HepG2 (cell line): ENCODE data around the gene ZNF500.

ENCODE experiments used
- BHLHE40 ChIP-seq: IDR thresholded peaks from 2 replicates; pipeline ENCODE4 v1.6.1; 2011; ENCODE audit warnings: low read length, improper control_type of control experiment
- FOXK1 ChIP-seq: sonication (generic); formaldehyde crosslinking; IDR thresholded peaks from 2 replicates; pipeline ENCODE4 v1.4.0; 2020; ENCODE audit warnings: low read depth, missing genetic modification reagents, borderline replicate concordance
- GABPB1 ChIP-seq: IDR thresholded peaks from 2 replicates; pipeline ENCODE4 v1.6.1; 2016; ENCODE audit warnings: mild to moderate bottlenecking, missing genetic modification reagents, moderate library complexity, missing compliant biosample characterization
- MAFF ChIP-seq: IDR thresholded peaks from 2 replicates; pipeline ENCODE4 v1.6.1; 2011; ENCODE audit warnings: low read depth, low read length, improper control_type of control experiment
- ZNF781 ChIP-seq: sonication (generic); formaldehyde crosslinking; IDR thresholded peaks from 2 replicates; pipeline ENCODE4 v1.5.1; 2020; ENCODE audit warnings: borderline replicate concordance, mild to moderate bottlenecking, missing genetic modification reagents; ENCODE audit errors: not compliant biosample characterization
- TF ChIP-seq, protein P1 (sequence below): IDR thresholded peaks from 2 replicates; pipeline ENCODE4 v1.6.1; 2016
- TF ChIP-seq, protein P2 (sequence below): sonication (generic); formaldehyde crosslinking; IDR thresholded peaks from 2 replicates; pipeline ENCODE4 v1.5.0; 2020; ENCODE audit warnings: missing genetic modification reagents
- TF ChIP-seq, protein P3 (sequence below): sonication (generic); formaldehyde crosslinking; IDR thresholded peaks from 2 replicates; pipeline ENCODE4 v1.8.0; 2022; ENCODE audit warnings: missing genetic modification reagents, mild to moderate bottlenecking, inconsistent platforms, borderline replicate concordance
- TF ChIP-seq, protein P4 (sequence below): sonication (generic); formaldehyde crosslinking; IDR thresholded peaks from 2 replicates; pipeline ENCODE4 v1.4.0; 2020; ENCODE audit warnings: mild to moderate bottlenecking, missing genetic modification reagents

DNA sequence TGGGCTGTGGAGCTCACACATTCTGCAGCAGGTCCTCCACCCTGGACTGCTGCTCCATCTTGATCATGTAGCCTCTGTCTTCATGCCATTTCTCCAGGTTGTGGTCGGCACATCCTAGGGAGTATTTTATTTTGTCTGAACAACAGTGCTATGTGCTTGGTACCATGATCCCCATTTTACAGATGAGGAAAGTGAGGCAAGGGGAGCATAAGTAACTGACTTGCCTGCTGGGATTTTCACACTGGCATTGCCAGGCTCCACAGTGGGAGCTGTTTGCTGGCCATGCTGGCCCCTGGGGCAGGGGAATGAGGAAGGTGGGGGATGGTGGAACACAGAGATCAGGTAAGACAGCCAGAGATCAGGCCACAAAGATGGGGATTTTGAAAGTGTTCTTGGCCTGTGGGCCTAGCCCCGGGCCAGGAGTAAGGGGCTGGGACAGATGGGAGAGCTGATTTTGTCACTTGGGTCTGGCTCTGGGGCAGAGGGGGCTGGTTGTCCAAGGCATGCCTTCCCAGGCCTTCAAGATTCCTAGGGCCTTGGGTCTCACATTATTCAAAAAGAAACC lies 9.3 kb upstream of the ZNF500 start:
- no peak for TF ChIP-seq GABPB1
- no peak for TF ChIP-seq ZNF781
- TF ChIP-seq, protein P1, sequence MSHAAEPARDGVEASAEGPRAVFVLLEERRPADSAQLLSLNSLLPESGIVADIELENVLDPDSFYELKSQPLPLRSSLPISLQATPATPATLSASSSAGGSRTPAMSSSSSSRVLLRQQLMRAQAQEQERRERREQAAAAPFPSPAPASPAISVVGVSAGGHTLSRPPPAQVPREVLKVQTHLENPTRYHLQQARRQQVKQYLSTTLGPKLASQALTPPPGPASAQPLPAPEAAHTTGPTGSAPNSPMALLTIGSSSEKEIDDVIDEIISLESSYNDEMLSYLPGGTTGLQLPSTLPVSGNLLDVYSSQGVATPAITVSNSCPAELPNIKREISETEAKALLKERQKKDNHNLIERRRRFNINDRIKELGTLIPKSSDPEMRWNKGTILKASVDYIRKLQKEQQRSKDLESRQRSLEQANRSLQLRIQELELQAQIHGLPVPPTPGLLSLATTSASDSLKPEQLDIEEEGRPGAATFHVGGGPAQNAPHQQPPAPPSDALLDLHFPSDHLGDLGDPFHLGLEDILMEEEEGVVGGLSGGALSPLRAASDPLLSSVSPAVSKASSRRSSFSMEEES: no peak
- TF ChIP-seq, protein P2, sequence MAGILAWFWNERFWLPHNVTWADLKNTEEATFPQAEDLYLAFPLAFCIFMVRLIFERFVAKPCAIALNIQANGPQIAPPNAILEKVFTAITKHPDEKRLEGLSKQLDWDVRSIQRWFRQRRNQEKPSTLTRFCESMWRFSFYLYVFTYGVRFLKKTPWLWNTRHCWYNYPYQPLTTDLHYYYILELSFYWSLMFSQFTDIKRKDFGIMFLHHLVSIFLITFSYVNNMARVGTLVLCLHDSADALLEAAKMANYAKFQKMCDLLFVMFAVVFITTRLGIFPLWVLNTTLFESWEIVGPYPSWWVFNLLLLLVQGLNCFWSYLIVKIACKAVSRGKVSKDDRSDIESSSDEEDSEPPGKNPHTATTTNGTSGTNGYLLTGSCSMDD: no peak
- TF ChIP-seq MAFF: no peak
- TF ChIP-seq, protein P3, sequence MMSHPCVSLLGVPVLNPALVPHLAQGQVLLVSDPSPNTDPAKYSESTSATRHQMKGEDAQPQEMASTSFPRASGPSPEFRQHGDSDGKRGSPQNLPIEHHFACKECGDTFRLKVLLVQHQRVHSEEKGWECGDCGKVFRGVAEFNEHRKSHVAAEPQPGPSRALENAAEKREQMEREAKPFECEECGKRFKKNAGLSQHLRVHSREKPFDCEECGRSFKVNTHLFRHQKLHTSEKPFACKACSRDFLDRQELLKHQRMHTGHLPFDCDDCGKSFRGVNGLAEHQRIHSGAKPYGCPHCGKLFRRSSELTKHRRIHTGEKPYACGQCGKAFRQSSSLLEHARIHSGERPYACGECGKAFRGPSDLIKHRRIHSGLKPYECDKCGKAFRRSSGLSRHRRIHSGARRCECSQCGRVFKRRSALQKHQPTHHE (CRISPR knock-in tag): no peak
- no peak for TF ChIP-seq BHLHE40
- TF ChIP-seq FOXK1 (CRISPR knock-in tag): no peak
- TF ChIP-seq, protein P4, sequence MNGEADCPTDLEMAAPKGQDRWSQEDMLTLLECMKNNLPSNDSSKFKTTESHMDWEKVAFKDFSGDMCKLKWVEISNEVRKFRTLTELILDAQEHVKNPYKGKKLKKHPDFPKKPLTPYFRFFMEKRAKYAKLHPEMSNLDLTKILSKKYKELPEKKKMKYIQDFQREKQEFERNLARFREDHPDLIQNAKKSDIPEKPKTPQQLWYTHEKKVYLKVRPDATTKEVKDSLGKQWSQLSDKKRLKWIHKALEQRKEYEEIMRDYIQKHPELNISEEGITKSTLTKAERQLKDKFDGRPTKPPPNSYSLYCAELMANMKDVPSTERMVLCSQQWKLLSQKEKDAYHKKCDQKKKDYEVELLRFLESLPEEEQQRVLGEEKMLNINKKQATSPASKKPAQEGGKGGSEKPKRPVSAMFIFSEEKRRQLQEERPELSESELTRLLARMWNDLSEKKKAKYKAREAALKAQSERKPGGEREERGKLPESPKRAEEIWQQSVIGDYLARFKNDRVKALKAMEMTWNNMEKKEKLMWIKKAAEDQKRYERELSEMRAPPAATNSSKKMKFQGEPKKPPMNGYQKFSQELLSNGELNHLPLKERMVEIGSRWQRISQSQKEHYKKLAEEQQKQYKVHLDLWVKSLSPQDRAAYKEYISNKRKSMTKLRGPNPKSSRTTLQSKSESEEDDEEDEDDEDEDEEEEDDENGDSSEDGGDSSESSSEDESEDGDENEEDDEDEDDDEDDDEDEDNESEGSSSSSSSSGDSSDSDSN: no peak
